Activated CD4-positive, alpha-beta T cell treated with anti-CD3 and anti-CD28 coated beads for 4 hours (primary cell): ENCODE measurements around the gene NPAS3.

Experiments
- DNase-seq, 2 donors: peaks; one replicate each; pipeline ENCODE4 v3.0.0-alpha.2; 2020

NPAS3 gene

DNA sequence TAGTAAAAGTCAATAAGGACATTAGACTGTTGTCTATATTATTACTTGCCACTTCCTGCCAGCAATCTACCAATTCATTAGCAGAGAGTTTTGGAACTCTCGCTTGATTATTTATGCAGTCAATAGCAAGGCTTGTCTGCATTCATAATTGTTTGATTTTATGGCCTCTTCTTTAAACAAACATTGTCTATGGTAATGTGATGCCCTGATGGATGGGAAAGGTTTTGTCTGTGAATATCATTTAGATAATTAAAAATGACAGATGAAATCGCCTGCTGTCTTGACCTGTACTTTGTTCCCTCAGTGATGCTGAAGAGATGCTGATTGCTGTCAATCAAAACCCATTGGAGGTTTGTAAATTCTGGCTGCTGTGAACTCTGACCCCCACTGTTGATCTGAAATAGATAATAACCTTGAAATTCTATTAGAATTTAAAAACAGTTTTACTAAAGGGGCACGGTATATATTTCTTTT, 455.3 kb downstream of the NPAS3 start:
- DNase-seq = no peak

DNA sequence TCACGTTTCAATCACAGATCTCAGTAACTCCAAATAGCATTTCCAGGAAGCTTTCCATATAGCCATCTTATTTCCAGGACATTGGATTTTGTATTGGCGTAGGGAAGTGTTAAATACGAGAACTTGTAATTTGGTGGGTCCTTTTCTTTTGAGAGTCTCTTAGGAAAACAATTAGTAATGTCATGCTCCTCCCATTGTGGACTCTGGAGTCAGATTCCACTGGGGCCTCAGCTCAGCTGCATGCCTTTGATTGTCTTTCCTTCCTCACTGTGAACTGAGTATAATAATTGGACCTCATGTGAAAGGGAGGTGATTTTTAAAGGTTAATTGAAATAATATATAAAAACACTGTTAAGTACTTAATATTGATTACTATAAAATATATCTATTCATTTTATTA, 462.6 kb downstream of the NPAS3 start:
- DNase-seq = no peak

DNA sequence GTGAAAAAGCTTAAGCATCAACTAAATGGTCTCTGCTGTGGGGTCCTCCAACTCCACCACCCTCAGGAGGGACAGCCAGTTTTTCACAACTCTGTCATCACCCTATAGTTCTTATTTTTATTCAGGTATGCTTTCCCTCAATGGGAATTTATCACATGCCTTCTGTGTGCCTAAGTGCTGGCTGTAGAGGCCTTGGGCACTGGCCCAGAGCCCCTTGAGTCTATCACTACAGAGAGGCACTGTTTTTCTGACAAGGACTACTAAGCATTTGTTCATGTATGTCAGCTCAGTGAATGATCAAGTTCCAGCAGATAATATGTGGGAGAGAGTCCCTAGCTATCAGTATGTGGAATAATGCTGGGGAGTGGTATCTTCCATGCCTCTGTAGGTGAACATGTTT, 463.9 kb downstream of the NPAS3 start:
- DNase-seq = no peak

DNA sequence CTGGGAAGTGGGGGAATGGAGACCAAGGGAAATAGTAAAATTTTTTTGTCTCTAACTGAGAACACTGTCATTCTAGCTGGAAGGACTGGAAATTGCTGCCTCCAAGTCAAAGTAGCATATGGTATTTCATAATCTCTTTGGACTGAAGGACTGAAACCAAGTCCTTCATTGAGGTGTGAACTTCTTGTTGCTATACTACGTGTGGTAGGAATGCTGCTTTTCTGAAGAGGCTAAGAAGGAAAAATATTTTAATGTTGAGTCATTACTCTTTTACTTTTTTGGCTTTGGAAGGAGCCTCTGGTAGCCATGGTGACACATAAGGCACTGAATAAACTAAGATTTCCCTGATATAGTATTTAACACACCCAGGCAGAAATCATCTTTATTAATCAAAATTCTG, 465.4 kb downstream of the NPAS3 start:
- no peak for DNase-seq

DNA sequence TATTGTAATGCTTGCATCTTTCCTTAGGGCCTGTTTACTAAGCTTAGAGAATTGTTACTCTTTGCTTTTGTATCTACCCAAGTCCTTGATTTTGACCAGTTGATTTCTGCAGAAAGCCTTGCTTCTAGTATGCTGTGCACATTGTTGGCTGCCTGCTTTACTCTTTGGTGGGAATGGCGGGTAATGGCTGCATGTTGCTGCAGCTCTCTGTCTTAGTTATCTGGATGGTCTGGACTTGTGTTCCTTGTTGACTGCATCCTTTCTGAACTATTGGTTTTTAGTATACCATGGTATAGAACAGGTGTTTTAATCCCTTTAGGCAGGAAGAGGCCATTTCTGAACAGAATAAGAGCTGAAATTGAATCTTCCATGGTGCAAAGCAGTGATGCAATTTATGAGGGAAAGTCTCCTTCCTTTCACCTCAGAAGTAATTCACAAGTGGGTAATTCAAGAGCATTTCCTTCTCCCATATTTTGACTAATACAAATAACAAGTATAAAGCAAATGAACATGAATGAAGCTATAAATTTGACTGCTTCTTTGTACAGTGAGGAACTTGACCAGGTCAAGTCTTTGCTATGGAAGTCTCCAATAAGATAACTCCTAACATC, 466.4 kb downstream of the NPAS3 start:
- DNase-seq = no peak

DNA sequence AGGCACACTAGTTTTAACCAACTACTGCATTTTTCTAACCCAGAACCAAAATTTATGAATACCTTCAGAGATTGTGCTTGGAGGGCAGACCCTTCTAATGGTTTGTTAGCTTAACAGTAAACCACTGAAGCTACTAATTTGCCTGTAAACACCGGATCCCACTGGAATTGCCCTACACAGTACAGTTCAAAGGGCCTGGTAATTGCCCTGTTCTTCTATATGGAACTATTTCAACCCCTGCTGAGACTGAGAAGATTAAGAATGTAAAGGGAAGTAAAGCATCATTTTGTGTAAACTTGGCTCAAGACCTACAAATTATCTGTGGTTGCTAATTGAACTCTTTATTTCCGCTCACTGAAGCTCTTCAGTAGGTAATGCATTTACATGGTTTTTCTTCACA, 468.1 kb downstream of the NPAS3 start:
- no peak for DNase-seq

DNA sequence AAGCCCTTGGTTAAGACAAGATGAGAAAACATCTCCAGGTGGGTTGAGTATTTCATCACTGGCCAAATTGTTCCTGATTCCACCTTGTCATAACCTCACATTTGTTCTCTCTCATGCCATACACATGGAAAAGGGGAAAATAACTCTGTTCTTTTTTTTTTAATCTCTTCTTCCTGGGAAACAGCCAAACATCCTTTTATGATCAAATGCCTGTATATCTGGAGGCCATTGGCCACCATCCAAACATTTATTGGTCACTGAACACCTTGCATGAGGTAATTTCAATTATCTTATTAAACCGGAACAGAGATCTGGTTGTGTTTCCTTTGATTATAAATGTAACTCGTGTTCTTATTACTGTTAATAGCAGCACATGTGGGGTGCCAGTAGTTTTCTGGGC, 469.6 kb downstream of the NPAS3 start:
- no peak for DNase-seq

DNA sequence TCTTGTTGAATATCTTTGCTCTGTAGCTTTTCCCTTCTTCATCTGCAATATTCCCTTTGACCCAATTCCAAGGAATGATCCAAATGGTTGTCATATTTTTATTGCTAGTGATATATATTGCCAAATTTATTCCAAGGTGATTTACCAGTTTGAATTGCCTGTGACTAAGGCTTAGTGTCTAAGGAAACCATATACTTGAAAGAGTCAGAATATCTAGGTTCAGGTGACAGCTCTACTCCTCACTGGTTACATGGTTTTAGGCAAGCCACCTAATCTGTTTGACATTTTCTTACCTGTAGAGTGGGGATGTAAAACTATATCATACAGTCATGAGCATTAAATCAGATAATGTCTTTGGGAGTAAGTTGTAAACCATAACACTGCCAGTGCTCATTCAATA, 473.8 kb downstream of the NPAS3 start:
- no peak for DNase-seq

DNA sequence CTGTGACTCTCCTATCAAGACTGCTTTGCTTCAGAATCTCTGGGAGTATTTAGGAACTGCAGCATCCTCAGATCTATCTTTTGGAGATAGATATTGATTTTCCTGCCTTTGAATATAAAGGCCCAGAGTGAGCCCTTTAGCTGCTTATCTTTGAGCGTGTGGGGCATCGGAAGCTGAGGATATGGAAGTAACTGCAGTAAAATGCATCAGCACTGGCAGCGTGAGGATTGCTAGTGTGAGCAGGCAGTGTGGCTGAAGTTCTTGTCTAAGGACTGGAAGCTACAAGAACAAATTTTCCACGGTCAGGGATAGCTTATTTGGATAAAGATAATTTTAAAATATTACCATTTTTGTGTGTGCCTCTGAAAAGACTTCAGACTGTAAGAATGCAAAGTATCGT, 474.7 kb downstream of the NPAS3 start:
- DNase-seq = no peak

DNA sequence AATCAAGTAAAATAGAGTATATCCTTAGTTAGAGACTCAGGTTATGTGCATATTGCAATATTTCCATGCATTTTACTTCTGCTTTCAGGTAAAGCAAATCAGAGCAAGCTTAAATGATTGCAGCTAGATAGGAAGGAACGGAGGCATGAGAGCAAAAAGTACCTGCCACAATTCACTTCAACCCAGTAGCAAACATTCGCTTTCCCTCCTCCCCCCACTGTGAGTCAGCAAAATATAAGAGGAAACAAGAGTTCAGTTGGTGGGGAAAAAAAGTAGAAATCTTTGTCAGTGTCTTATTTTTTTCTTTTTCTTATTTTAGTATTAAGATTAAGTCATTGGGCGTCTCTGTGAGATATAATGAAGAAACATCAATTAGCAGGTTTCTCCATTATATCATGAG, 475.4 kb downstream of the NPAS3 start:
- no peak for DNase-seq

DNA sequence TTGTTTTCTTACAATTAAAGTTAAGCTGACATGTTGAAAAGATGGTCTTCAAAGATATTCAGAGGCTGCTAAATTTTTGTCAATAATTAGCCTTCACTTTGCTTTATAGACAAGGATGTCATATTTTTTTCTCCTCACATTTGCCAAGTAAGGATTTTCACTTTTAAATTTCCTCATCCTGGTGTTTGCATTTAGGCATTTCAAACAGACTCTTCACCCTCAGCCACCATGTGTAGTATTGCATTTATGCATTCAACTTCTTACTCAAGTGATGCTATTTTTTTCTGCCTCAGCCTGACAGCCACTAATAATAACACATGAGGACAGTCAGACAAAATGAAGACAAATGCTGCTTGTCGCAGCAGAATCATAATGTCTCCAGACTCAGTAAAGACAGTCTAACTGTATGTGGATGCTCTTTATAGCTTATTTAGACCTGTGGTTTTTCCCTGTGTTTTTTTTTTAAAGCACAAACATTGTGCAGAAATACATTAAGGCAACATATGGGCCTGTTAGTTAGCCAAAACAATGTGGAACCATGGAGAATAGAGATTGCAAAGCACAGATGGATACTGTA, 481.5 kb downstream of the NPAS3 start:
- DNase-seq = no peak

DNA sequence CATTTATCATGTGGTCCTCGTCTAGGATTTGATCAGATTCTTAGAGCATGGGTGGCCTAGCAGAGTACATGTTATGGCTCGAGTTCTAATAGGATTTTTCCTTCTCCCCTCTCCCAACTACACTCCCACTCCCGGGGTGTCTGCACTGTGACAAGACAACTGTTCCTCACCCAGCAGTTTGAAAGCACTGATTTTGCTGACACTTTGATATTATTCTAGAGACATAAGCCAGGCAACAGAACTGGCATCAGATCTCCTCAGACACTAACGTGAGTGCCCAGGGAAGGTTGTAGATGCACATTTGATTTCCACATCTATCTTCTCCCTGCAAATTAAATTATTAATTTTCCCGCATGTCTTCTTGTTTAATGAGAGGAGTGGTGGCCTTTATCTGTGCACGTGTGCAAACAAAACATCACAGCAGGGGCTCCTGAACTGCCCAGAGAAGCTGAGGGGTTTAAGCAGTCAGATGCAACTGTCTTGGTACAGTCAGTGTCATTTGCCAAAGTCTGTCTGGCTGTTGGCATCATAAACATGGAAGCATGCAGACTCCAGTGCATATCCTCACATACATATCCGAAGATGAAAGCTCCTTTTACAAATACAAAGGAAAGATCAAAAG, 491.8 kb downstream of the NPAS3 start:
- DNase-seq = no peak

DNA sequence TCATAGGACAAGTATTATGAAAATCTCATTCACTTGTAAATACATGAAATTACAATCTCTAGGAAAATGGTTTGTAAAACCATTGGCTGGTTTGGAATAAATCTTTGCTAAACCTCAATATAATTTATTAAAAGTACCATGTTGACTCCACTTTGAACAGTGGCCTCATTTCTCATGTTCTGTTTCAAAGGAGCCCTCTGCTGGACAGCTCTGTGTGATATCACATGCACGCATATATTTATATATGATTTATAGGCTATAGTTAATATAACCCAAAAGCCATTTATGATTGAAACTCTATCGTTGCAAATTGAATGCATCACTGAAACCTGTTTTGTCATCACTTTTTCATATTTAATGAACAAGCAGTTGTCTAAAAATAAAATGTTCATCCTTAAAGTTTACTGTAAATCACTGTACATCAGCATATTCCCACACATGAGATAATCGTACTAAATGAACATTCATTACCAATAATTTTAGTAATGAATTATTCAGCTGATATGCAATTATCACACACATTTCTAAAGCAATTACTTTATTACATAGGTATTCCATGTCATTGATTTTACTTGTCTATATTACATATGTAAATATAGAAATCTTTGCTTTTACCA, 493.8 kb downstream of the NPAS3 start:
- DNase-seq = no peak

DNA sequence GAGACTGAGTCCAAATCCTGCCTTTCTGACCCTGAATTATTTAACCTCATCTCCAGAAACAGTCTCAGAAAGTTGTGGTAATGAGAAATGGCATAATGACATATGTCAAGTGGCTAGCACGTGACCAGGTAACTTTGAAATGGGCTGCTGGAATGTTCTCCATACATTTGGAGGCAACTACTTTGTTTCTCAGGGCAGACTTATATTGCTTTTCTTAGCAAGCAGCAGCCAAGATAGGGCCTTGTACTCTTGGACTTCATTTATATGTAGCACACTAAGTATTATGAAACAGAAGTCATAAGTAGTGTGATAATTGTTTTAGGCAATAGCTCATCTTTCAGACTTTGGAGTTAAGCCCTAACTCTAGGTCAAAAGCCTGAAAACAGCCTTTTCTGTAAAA, 494.7 kb downstream of the NPAS3 start:
- DNase-seq = no peak

DNA sequence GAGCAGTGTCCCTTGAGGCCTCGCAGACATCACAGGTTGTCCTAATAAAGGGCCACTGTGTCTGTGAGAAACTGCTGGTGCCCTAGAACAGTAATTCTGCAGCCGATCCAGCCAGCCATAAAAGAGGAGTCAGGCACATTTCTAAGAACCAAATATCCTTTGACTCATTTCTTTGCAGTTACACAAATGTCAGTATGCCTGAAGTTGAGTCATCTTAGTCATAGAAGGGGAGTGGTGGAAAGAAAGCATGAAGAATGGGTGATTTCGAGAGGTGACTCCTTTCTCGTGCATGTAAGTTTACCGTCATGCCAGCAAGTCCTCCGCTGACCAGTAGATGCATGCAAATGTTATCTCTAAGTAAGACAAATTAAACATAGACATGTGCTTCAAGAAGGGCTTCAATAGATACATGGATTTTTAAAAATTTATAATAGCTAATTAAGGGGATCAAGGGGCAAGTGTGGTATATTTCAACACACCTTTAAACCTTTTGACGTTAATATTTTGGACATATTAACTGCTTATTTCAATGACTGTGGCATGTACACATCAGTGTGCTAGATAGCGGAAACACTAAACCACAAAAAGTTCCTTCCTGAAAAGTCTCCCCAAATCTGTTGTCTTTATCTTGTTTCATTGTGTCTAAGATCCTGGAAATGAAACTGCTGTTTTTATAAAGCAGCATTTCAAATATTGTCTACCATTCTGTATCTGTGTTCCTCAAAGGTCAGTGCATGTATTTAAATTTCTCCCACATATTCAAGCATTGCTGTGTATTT, 497.4 kb downstream of the NPAS3 start:
- no peak for DNase-seq

DNA sequence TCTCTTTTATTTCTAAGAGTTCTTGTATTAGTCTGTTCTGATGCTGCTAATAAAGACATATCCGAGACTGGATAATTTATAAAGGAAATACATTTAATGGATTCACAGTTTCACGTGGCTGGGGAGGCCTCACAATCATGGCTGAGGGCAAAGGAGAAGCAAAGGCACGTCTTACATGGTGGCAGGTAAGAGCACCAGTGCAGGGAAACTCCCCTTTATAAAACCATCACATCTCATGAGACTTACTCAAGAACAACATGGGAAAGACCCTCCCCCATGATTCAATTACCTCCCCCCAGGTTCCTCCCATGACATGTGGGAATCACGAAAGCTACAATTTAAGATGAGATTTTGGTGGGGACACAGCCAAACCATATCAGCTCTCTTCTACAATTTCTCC, 503.0 kb downstream of the NPAS3 start:
- DNase-seq = no peak

DNA sequence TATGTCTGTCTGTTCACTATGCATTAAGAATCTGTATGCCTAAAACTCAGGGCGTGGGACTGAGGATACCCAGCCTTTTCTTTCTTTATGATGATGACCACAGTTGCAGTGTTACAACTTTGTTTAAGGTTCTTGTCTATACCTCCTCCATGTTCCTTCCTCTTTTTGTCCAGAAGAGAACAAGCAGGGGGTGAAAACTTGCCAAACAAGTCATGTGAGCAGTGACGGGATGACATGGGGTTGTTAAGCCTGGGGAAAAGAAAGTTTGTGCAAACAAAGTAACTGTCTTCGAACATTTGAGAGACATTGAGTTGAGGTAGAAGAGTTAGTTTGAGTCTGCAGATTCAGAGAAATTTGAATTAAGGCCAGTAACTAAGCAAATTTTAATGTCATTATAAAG, 505.5 kb downstream of the NPAS3 start:
- no peak for DNase-seq

DNA sequence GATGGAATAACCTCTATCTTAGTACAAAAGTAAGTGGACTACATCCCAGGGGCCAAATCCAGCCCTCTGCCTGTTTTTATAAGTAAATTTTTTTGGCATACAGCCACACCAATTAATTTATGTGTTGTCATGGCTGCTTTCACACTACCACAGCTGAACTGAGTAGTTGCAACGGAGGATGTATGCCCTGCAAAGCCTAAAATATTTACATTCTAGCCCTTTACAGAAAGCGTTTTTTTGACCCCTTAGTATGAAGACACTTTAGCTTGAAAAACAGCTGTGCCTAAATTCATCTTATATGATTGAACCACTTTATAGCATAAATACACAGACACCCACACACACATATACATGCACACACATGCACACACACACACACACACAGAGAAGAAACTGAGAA, 510.6 kb downstream of the NPAS3 start:
- DNase-seq = no peak

DNA sequence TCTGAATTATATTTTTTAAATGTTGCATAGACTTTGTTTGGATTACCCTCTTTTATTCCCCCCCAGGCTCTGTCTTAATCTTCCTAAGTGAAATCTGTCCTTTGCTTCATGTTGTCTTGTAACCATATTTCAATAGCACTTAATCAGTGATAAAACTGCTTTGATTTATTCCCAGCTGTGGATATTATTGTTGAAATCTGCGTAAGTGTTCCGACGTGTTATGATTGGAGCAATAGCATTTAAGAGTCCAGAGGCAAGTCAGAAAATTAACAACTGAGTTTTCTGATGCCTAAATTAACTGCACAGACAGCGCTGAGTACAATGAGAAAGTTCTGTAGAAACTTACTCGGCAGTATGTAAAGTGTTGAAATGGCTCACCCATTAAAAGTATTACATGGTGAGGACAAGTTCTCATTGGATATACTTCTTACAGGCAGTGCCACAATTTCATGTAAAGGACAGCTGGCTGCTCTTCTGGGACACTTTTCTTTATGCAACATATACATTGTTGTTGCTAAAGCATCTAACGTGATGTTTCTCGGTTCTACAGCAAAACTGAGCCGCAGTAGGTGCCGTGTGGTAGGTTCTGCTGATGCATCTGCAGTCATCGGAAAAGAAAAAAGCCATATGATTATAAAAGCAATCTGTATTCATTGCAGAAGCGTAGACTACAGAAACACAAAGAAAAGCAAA, 511.2 kb downstream of the NPAS3 start:
- DNase-seq = no peak

DNA sequence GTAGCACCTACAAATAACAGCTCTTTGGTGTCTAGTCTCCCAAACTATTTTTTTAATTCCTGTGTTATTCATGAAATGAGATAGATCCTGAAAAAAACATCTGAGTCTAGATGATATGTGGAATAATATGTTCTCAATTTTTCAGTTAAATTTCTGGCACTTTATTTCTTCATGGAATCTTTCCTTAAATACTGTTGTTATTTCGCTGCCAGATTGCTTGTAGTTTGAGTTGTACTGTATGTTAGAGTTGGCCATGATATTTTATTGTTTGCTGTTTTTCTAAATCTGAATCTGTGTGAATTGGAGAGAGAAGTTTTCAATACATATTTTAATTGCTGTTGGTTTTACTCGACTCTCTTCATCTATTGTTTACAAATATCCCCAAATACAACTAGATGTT, 511.7 kb downstream of the NPAS3 start:
- DNase-seq = no peak

DNA sequence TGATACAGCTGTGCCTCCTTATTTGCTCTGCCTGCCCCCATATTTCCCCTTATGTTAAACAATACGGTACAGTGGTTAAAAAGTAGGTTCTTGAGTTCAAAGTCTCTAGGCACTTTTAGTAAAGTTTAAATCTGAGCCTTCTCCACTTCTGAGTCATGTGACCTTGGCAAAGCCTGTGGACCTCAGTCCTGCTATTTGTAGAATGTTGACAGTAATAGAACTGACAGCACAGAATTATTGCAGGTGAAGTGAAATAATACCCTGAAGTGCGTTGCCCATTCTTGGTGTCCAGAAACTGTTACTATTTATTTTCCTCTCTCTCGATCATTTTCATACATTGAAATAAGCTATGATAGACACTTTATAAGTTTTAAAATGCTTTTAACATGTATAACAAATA, 512.5 kb downstream of the NPAS3 start:
- no peak for DNase-seq

DNA sequence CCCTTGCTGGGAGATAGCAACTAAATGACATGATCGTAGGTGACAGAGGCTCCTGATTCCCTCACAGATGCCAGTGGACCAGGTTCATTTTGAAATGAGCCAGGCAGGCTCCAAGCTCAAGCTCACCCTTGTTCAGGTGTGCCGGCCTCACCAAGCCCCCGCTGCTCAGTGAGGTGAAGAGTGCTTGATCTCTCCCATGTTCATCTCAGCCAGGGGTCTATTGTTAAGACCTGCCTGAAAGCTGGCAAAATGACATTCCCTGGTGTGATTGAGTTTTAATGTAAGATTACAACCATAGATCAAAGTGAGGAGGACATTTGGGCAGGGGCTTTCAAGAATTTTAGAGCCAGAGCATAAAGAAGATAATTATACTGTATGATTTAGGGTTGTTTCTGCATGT, 514.3 kb downstream of the NPAS3 start:
- no peak for DNase-seq

DNA sequence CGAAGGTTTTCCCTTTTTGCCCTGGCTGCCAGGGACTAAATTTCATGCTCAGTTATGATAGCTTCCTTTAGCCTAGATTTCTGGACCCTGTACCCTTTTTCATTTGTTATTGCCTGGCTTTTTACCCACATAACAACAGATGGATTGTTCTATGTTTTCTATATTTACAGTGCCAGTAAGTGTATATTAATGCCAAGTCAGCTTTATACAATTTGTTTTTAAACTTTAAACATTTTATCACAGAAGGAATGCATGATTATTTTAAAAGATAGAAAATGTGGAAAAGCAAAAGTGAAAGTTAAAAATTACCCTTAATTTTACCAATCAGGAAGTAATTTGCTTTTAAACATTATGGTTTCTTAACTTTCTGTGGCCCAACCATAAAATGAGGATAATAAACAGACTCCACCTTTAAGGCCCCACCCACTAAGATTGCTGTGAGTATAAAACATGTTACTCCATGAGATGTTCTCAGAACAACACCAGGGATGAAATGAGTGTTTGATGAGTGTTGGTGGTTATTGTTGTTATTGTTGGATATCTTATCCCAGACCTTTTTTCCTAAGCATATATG, 515.4 kb downstream of the NPAS3 start:
- no peak for DNase-seq
